HG03097 (cell line): ENCODE measurements around the gene KIF13A.
"Not testable (repeated sequence)": the region's sequence is repeated elsewhere in the genome, so short reads cannot be mapped to it uniquely, and the experiment has no call there.

ENCODE experiments used
- ATAC-seq: cut with Tn5 transposase; IDR thresholded peaks from one replicate; pipeline ENCODE4 v1.9.1; 2021; ENCODE audit not compliant: unreplicated experiment, low FRiP score

KIF13A gene

DNA sequence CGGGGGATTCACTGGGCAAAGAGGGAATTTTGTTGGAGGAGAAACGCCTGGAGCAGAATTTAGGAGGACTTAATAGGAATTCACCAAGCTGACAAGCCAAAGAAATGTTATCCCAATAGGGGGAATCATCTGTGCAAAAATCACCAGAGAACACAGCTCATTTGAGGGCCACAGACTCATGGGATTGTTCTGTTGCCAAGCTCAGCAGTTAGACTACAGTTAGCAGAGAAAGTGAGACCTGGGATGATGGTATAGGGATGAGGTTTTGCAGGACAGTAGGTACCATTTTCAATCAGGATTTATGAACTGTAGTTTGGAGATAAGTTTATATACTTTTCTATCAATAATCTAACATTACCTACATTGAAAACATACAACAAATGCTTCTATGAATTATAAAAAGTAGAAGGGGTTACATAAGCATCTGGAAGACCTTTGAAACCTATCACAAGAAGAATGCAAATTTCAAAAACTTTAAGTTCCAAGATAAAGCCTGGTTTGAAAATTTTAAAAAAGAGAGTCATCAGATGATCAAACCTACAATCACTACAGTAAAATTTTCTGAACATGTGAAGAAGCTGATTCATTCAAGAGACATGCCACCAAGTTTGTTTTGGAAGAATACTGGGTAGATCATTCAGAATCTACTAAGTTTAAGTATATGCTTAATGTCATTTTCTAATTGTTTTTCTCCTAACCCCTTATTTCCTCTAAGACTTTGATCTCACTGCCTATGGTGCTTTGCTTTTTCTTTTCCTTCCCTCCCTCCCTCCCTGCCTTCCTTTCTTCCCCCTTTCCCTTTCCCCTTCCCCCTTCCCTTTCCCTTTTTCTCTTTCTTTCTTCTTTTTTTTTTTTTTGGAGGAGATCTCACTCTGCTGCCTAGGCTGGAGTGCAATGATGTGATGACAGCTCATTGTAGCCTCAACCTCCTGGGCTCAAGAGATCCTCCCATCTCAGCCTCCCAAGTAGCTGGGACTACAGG, 81.5 kb downstream of the KIF13A start:
- ATAC-seq, result no peak

DNA sequence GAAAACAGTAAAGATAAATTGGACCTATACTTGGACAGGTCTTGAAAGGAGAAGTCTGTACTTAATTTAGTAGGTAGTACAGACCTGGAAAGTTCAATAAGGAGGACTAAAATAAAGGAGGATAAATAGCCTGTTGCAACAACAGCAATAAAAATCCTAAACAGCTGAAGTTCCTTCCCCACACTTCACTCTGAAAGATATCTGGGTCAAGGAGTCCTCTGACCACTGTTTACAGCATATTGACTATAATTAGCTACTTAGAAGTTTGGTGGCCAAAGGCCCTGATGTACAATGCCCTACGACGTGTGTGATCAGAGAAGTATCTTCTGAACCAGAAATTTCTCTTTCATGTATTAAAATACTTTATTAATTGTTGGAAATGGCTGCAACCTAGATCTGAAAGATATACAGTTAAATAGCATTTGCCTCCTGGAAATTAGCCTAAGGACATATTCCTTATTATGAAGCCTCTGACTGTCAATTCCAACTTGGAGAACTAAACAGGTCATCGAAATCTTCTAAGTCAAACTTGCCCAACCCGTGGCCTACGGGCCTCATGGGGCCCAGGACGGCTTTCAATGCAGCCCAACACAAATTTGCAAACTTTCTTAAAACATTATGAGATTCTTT, 82.8 kb downstream of the KIF13A start:
- no peak for ATAC-seq

DNA sequence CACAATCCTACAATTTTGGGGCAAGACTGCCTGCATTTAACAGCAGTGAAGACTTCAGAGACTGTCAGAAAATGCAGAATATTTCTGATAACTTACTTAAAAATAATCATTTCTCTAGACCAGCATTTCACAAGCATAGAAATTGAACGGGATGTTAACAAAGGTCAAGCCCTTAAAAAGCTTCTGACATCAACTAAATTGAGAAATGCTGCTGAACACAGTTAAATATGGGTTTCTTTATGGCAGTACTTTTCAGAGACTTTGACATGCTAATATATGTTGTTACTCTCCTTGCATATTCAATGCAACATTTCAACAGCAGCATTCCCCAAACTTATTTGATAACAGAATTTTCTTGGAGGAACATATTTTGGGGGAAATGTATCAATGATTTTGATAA, 84.5 kb downstream of the KIF13A start:
- ATAC-seq, result no peak

DNA sequence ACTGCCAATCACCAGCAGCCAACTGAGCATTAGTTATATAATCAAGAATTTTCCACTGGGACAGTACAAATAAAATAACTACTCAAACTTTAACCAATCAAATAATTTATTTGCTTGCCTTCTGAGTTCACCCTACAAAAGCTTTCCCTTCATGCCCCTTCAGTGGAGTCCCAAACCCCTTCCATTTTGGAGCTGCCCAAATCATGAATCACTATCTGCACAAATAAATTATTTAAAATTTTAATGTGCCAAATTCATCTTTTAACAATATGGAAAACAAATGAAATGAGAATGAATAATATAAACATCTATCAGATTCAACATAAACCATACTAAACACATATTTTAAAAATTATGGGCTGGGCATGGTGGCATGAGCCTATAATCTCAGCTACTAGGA, 85.9 kb downstream of the KIF13A start:
- no peak for ATAC-seq

DNA sequence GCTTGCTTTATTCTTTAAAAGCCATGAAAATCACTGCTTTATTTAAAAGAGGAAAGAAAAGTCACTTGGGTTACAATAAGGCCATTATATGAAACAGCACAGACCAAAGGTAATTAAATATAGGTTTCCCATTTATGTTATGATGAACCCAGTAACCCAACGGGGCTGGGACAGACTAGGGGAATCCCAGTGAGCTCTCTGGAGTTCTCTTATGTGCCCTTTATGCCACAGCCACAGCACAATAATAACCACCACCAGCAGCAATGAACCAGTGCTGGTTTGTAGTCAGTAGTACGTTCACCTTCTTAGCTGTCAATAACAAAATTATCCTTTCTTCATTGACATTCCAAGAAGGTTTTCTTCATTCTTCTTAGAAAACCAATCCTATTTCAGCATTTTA, 87.4 kb downstream of the KIF13A start:
- no peak for ATAC-seq

DNA sequence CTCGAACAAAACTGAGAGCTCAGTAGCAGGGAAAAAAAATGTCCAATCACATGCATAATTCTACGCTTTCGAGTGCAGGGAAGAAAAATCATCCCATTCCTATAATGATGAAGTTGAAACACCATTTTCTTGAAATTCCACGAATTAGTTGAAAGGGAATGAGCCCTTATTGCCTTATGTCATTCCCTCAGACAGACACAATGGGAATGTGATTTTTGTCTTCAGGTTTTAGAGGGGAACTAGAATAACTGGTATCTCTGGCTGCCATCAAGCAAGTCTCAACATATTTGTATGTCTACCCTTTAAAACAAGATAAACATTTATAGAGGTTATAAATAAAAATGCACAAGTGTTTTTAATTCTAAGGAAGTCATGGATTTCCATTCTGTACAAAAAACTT, 87.9 kb downstream of the KIF13A start:
- no peak for ATAC-seq

DNA sequence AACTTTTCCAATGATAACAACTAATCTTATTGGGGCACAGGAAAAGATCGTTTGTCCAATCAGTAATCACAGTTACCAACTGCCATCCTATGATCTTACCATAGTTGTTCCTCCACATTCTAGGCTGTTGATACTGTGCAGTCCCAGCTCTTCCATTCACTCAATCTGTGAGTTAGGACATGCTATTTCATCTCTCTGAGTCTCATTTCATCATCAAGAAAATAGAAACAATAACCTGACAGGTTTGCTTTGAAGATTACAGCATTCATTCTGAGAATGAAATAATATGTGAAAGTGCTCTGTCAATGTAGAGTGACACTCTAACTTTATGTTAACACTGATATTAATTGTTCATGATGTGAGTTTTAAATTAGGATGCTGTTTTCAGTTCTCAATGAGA, 89.8 kb downstream of the KIF13A start:
- no peak for ATAC-seq

DNA sequence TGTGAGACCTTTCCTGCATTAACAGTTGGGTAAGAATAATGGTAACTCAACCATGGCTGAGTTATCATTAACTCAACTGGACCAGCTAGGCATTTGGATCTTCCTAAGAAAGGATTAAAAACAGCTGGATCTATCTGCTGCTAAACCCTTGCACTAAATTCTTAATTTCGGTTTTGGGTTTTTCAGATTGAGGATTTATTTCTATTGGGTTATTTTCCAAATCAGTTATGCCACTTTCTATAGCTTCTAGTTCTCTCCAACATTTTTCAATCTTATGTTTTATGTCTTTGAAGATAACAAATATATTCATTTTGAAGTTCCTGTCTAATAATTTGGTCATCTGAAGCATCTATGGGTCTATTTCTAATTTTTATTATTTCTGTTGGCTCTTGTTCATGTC, 92.5 kb downstream of the KIF13A start:
- ATAC-seq, result no peak

DNA sequence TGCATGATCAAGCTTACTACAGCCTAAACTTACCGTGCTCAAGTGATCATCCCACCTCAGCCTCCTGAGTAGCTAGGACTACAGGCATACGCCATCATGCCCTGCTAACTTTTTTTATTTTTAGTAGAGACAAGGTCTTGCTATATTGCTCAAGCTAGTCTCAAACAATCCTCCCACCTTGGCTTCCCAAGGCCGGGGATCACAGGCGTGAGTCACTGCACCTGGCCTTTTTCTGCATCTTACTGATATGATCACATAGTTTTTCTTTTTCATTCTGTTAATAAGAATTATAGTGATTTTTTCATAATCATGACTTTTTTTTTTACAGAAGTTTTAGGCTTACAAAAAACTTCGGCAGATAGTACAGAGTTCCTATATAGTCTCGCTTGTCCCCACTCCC, 93.2 kb downstream of the KIF13A start:
- ATAC-seq, result no peak

DNA sequence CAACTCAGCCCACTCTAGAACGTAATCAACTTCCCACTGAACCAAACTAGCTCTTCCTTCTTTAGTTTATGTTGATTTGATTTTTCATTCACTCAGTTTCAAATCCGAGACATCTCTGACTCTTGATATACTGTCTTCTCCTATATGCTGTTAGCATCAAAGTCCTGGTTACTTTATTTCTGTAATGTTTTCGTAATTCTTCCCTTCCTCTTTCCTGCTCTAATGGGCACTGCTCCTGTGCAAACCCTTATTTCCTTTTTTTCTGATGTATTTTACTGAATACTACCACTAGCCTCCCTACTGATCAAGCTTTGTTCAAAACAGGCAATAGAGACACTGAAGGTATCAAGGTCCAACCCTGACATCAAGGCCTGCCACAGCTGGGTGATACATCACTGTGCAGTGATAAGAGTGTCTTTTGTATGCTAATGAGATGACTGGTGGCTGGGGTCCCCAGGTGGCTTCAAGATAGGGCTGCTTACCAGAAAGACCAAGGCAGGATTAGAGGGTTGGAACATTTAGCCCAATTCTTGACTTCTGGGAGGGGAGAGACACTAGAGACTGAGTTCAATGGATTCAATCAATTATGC, 95.2 kb downstream of the KIF13A start:
- no peak for ATAC-seq

DNA sequence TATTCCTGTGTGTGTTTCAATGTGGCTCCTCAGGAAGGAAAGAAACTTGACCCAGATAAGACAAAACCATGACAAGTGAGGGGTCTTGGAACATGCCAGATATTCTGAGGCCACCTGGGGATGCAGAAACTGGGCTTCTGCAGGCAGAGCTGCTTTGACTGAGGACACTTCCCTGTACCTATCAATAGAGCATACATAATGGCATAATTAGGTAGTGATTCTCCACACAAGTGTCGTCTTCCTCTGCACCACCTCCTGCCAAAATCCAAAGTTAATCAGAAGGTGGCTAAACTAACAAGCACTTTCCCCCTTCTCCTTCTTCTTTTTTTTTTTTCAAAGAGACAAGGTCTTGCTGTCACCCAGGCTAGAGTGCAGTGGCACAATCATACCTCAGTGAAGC, 97.1 kb downstream of the KIF13A start:
- no peak for ATAC-seq

DNA sequence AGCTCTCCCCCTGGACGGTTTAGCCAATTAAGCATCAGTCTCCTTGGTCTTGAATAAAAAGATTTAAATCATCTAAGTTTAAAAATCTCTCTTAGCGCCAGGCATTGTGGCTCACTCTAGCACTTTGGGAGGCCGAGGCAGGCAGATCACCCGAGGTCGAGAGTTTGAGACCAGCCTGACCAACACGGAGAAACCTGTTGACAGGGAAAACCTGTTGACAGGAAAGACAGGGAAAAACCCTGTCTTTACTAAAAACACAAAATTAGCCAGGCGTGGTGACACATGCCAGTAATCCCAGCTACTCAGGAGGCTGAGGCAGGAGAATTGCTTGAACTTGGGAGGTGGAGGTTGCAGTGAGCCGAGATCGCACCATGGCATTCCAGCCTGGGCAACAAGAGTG, 97.7 kb downstream of the KIF13A start:
- ATAC-seq, result not testable (repeated sequence)

DNA sequence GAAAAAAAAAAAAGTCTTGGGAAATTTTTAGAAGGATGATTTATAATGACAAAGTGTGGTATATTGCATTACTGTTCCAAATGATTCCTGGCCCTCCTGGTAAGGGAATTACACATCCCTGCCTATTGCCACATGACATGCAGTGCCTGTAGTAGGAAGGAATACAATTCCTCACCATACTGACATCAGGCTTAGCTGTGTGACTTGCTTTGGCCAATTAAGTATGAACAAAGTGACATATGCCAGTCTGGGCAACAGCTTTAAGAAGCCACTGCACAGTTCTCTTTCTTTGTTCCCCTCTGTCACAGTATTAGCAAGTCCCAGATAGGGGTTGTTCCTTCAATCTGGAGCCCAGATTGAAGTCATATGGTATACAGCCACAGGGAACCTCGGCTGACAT, 100.5 kb downstream of the KIF13A start:
- no peak for ATAC-seq

DNA sequence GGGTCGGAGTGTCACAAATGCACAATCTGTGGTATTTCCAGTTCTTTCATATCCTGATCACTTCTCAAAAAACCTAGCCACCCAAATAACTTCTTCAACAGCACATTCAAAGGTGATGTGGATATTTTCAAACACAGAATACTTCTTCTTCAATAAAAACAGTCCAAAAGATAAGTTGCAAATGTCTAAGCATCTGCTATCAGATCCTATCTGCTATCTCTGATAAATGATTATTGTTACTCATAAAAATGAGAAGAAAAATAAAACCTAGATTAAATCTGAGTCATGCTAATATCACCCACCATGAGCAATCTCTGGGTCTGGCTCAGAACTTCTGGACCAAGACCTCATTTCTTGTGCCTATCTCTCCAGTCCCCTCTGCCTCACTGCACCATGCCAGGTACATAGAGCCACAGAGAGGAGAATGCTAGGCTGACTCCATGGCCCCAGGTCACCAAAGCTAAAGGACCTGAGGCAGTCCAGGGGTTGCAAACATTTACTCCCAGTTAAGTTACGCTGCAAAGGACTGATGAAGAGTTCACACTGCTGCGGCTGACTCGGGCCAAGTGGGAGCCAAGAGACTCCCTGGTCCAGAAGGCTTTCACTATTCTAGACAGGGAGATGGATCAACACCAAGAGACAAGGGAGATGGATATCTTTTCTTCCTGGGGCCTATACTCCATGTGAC, 101.4 kb downstream of the KIF13A start:
- no peak for ATAC-seq

DNA sequence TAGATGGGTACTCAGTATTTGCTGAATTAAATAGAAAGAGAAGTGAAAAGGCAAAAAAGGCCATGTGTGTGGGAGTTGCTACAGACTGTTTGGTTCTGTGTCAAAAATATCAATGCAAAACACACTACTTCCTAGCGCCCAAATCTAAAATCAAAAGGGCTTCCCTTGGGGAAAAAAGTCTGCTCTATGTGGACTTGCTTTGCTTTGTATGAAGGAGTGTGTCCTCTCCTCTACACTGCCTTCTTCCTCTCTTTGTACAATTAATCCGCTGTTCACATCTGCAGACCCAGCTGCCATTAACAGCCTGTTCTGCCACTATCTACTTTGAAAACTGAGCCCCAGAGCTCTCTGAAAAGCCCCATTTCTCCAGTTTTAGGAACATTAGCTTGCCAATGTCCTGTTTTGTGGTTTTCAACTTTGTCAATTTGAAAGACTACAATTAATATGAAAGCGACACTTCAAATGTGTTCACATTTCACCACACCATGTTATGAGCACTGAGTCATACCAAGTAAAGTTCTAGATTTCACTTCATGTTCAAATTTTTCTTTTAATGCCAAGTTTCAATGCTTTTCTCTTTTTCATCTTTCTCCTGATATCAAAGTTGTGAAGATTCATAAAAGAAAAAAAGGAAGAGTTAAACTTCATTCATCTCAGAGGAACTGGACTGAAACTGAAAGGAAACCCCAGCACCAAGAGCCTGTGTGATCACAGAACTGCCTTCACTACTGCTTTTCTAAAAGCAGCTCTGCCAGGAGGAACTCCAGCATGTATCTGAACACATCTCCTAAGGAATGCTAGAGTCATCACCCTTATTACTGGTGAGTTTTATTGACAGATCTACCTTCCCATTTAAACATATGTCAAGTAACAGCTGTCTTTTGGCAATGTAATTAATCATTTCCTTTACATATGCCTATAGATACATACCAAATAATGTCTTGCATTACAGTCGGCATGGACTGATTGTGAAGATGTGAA, 102.6 kb downstream of the KIF13A start:
- ATAC-seq, result peak; percentile 86

DNA sequence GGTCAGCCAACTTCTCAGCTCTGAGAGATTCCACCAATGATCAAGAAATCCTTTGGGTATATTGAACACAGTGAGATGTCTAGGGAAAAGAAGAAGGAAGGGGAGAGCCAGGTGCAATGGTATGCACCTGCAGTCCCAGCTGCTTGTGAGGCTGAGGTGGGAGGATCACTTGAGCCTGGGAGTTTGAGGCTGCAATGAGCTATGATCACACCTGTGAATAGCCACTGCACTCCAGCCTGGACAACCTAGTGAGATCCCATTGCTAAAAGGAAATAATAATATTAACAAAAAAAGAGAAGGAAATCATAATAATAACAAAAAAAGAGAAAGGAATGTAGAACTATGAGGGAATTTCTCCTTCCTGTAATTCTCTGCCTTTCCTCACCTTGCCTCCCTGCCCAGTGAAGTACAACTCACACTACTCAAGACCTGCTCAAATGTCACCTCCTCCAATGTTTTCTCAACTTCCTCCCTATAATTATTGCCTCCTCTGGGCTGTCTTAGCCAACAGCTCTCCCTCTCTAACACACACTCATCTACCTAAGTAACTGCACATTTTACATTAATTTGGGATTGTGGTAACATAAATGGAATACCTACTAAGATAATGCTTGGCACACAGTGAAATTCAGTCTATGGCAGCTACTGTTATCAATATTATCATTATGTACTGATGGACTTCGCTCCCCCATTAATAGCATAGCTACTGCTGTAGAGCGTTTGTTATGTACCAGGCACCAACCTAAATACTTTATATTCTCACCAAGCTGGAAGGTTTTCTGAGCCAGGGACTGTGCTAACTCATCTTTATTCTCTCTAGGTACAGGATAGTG, 103.6 kb downstream of the KIF13A start:
- ATAC-seq, result no peak

DNA sequence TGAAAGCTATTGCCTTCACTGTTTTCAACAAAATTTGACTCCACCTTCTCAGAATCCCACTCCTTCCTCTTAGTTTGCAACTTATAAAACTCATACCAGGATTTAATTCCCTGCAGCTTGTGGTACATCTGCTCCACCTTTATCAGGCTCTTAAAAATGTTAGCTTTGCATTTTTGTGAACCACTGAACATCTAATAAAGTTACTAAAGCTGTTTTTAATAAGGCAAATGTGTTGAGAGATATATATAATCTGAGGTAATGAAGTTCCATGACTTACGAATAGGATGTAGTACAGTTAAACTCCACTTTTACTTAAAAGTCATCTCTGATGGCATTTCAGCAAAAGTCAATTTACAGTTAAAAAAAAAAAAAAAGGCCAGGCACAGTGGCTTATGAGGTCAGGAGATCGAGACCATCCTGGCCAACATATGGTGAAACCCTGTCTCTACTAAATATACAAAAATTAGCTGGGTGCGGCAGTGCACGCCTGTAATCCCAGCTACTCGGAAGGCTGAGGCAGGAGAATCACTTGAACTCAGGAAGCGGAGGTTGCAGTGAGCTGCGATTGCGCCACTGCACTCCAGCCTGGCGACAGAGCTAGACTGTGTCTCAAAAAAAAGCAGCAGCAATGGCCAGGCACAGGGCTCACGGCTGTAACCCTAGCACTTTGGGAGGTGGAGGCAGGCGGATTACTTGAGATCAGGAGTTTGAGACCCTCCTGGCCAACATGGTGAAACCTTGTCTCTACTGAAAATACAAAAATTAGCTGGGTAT, 106.2 kb downstream of the KIF13A start:
- no peak for ATAC-seq

DNA sequence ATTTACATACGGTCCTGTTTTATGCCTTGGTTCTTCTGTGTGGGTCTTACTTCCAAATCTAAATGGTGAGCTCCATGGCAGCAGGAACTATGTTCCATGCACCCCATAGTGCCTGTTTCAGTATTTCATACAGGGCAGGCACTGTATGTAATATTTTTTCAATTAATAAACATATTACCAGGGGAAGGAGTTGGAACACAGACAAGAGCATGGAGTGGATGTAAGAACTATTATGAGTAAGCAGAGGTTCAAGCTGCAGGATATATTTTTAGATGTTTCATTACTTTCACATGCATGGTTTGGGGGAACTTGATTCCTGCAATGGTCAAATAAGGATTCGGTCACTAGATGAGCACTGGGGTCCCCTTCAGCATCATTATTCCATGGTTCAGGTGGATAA, 108.3 kb downstream of the KIF13A start:
- no peak for ATAC-seq
